EL (cell line): ENCODE results near the gene NDRG2.

Source experiments
- DNase-seq: peaks from one replicate; pipeline ENCODE4 v3.0.0-alpha.2; 2016

NDRG2 gene

DNA sequence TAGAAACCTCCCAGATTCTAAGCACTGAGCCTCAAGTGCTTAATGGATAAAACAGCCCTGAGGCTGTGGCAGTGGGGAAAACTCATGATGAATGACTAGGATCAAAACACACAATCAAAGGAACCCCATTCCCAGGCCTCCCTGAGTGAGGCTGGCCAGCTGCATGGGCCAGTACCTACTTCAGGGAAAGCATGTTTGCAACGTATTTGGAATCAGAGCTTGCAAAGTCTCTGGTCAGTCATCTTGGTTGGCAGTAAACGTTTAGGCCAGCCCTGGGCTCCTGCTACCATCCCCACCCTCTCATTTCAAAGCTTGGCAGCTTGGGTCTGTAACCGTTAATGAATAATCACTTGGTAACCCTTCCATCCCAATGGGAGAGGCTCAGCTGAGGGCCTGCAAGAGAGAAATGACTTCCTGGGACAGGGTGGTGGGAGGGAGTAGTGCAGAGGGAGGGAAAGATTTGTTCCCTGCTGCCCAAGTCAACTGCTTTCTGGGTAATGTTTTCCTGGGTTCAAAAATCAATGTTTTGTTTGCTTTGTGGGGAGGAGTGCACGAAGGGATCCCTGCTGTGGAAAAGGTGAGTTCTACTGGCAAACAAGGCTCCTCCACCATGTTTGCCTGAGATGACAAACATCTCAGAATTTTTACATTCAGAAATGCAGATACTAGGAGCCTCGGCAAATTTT lies 30.7 kb upstream of the NDRG2 start:
- no peak for DNase-seq

DNA sequence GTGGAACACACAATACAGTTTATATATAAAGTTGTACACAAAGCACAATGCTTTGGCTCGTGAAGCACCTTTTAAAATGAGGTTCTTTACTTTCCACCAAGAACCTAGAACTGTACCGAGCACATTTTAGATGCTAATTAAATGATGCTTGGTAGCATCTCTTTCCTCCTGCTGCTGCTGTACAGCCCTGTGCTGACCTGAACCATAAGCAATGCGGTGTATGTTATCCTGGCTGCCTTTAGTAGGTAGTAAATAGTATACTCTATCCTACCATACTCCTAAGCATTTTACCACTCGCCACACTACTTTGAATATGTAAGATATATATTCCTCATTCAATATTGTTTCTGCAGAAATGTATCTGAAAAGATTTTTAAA lies 29.9 kb upstream of the NDRG2 start:
- DNase-seq, result no peak

DNA sequence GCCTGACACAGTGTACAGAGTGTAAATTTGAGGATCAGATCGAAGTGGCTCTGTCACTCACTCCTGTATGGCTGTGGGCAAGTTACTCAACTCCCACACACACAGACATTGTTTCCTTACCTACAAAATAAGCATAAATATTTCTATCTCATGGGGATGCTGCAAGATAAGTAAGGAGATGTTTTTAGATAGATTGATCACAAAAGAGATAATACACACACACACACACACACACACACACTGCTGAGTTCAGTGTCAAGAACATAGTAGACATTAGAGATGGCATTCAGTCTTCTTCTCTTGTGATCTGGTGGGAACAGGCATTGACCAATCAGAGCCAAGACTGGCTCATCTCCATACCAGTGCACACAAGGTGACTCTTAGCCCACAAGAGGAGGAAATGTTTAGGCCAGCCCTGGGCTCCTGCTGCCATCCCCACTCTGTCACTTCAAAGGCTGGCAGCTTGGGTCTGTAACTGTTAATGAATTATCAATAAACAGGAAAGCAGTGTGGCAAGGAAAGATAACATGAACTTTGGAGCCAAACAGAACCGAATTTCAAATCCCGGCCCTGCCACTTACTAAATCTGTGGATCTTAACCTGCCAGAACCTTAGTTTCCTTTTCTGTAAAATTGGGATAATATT lies 29.4 kb upstream of the NDRG2 start:
- no peak for DNase-seq

DNA sequence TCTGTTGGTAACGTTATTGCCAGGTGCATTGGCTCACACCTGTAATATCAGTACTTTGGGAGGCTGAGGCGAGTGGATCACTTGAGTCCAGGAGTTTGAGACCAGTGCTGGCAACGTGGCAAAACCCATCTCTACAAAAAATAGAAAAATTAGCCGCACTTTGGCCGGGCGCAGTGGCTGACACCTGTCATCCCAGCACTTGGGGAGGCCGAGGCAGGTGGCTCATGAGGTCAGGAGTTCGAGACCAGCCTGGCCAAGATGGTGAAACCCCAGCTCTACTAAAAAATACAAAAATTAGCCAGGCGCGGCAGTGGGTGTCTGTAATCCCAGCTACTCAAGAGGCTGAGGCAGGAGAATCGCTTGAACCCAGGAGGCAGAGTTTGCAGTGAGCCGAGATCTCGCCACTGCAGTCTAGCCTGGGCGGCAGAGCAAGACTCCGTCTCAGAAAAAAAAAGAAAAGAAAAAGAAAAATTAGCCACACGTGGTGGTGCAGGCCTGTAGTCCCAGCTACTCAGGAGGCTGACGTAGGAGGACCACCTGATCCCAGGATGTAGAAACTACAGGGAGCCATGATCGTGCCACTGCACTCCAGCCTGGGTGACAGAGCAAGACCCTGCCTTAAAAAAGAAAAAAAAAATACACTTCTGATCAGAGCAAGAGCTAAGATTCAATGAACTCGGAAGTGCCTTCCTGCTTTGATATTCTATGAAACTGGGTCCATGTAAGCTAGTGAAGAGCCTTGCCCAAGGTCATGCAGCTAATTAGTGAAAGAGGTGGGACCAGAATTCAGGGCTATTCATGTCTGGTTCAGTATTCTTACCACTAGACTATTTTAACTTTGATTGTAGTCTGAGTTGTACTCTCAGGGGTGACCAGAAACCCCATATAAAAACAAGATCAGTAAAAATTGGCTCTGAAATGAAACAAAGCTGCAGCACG lies 28.6 kb upstream of the NDRG2 start:
- DNase-seq, result no peak

DNA sequence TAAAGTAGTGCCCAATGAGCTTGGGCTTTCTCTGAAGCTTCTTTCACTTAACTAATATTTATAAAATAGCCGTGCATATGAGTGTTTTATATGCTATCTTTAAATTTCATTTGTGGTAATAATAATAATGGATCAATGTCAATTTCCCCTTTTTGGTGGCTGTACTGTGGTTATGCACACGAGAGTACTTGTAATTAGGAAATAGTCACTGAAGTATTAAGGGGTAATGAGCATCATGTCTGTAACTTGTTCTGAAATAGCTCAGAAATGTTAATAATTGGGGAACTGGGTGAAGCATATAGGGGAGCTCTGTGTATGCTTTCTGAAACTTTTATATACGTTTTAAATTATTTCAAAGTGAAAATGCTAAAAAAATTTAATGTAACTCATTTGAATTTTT lies 25.7 kb upstream of the NDRG2 start:
- DNase-seq, result no peak

DNA sequence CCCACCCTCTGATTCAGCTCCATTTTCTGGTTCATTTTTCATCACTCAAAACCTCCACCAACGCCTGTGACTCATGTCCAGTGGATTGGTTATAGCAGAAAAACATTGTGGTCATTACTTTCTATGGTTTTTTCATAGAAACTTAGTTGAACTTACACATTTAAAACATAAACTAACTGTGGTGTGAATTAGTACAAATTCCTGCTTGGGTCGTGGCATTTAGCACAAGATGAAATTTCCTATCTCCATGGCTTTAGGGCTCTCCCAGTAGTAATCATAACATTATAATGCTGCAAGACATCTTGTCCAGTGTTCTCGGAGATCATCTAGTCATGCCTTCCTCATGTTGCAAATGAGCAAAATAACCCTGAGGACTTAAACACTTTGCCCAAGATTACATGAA lies 24.4 kb upstream of the NDRG2 start:
- peak; percentile 52 for DNase-seq

DNA sequence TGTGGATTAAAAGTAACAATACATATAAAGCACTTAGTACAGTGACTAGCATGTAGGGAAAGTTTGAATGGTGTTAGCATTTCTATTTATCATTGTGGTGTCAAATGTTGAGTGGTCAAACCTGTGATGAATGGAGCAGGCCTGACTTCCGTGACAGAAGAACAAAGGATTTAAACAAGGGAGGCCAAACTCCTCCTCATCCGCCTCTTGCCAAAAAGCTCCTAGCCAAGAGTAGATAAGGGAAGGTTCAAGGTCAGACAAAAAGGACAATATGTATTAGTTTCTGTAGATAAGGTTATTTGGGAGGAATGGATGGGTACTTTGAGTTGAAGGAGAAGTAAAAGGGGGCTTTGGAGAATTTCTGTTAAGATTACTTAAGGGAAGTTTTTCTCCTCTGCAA lies 23.8 kb upstream of the NDRG2 start:
- no peak for DNase-seq

DNA sequence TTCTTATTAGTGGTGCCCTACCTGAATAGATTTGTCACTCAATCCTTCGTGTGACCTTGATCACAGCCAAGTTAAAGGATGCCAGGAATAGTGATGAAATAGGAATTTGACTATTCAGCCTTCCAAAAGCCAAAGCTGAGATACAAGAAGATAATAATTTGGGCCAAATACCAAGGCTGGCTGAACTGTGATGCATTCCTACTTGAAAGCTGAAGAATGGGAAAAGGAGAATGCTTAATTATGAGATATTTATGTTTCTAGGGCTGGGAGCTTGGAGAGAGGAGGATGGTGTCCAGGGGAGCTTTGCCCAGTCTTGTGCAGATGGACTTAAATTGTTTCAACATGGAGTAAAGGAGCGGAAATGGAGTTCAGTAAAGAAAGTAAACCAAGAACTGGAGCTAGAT lies 22.5 kb upstream of the NDRG2 start:
- no peak for DNase-seq

DNA sequence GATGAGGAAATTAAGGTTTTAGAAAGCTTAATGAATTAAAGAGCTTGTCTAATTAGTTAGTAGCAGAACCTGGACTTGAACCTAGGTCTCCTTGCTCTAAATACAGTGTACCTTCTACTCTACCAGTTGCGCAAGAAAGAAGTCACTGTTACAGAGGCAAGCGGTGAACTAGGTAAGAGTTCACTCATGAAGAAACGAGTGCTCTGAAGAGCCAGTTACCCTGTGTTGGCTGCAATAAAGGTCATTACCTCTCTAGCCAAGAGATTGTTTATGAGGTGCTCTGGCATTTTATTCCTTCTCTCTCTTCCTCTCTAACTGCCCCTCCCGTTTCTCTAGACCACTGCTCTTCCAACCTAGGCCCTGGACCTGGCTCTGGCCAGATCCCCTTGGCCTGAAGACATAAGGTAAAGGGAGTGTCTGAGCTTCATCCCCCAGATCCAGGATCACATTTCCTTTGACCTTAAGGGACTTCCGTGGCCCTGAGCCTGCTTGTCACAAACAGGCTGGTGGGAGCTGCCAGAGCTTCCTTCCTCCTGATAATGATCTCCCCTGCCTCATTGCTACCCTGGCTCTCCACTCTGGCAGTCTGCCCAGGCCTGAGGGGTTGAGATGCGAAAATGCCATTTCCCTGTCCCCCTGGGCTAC lies 19.2 kb upstream of the NDRG2 start:
- DNase-seq, result no peak

DNA sequence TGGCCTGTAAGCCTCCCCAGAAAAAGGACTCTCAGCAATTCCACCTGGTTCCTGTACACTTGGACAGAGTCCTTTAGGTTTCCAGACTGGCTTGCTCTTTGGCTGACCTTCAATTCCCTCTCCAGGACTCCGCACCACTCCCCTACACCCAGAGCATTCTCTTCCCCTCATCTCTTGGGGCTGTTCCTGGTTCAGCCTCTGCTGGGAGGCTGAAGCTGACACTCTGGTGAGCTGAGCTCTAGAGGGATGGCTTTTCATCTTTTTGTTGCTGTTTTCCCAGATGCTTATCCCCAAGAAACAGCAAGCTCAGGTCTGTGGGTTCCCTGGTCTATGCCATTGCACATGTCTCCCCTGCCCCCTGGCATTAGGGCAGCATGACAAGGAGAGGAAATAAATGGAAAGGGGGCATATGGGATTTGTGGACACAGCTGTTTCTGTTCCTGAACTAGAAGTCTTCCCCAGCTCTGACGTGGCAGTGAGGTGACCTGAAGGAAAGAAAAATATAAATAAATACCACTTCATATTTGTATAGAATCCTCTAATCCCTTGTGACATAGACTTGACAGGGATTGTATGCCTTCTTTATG lies 18.6 kb upstream of the NDRG2 start:
- no peak for DNase-seq

DNA sequence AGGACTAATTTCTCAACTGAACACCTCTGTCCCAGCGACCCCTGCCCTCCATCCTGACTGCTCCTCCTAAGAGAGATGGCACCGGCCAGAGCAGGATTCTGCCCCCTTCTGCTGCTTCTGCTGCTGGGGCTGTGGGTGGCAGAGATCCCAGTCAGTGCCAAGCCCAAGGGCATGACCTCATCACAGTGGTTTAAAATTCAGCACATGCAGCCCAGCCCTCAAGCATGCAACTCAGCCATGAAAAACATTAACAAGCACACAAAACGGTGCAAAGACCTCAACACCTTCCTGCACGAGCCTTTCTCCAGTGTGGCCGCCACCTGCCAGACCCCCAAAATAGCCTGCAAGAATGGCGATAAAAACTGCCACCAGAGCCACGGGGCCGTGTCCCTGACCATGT lies 18.1 kb upstream of the NDRG2 start:
- no peak for DNase-seq

DNA sequence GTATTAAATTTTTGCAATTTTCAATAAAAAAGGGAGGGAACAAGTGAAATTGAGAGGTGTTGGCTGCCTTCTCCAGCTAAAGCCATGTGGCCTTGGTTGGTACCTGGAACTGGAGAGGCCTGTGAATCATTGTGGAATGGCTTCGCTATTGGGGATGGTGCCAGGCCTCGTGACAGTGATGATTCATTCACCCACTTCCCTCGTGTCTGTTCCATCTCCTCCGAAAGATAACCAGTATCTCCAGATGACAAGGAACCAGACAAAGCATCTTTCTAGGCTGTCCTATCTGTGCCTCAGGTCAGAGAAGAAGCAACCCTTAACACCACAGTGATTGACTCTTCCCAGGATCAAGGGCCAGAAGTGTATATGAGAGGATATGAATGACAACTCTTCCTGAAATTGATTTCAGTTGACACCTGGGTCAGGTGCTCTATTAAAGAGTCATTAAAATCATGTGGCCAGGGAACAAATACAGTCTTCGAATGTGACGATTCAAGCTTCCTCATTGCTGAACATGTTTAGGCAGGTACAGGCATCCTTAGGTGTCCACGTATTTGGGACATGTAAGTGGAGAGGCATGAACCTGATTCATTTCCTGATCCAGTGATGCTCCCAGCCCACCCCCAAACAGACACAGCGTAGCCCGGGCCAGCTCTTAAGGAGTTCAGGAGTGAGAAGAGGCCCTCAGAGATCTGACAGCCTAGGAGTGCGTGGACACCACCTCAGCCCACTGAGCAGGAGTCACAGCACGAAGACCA lies 17.0 kb upstream of the NDRG2 start, which contains the start of gene RNASE7:
Gene RNASE7 (plus strand): TSS at position 687 of the 758 bp plus-strand sequence. CDS start 631 bp downstream, outside the sequence.
- peak; percentile 62 for DNase-seq

DNA sequence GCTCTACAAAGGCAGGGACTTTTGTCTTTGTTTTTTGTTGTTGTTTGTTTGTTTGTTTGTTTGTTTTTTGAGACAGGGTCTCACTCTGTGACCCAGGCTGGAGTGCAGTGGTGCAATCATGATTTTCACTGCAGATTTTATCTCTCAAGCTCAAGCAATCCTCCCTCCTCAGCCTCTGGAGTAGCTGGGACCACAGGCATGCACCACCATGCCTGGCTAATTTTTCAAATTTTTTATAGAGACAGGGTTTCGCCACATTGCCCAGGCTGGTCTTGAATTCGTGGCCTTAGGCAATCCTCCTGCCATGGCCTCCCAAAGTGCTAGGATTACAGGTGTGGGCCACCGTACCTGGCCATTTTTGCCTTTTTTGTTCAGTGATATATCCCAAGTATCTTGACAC lies 16.1 kb upstream of the NDRG2 start:
- DNase-seq, result peak; percentile 16

DNA sequence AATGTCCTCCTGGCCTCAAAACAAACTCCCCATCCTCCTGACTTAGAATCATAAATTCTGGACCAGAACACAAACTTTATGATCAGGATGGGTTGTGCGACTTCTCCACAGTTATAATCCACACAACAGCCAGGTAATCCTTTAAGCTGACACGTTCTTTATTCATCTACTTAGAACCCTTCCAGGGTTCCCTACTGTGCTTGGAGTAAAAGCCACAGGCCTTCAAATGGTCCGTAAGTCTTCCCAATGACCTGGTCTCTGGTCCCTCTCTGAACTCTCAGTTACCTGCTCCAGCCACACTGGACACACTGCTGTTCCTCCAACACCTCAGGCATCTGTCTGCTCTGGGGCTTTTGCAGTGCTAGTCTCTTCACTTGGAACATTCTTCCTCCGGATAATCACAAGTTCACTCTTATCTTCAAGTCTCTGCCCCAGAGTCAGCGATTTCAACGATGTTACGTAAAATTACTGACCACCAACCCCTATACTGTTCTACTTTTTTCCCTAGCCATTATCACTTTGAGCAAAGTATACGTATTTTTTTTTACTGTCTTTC lies 15.6 kb upstream of the NDRG2 start:
- no peak for DNase-seq

DNA sequence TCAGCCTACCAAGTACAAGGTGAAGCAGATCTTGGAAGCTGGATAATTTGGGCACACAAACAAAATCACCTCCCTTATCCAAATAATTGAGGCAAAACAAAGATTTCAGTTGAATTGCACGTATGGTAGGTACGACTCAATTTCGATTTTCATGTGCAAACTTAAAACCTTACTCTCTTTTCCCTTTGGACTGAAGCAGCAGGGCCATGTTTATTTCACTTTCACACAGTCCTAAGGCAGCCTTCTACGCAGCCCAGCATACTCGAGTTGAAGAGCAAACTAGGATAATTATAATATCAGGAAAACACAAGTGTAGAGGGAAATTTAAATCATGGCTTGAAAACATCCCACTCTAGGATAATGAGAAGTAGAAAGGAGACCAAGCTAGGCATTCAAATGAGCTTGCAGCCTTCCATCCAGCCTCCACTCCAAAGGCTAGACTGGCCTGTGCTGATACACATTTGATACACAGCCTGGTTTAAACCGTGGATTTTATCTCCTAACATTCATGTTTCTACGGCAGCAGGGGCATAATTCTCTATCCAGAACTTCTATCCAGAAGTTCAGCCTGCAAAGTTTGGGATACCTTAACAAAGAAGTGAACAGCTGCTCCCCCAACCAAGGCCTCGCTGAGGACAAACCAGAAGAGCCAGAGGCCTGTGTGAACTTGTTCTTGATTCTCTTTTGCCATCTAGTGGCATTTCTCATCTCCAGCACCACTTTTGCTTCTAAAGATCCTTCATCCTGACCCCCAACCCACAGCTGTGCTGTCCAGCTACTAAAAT lies 14.9 kb upstream of the NDRG2 start:
- DNase-seq, result peak; percentile 55

DNA sequence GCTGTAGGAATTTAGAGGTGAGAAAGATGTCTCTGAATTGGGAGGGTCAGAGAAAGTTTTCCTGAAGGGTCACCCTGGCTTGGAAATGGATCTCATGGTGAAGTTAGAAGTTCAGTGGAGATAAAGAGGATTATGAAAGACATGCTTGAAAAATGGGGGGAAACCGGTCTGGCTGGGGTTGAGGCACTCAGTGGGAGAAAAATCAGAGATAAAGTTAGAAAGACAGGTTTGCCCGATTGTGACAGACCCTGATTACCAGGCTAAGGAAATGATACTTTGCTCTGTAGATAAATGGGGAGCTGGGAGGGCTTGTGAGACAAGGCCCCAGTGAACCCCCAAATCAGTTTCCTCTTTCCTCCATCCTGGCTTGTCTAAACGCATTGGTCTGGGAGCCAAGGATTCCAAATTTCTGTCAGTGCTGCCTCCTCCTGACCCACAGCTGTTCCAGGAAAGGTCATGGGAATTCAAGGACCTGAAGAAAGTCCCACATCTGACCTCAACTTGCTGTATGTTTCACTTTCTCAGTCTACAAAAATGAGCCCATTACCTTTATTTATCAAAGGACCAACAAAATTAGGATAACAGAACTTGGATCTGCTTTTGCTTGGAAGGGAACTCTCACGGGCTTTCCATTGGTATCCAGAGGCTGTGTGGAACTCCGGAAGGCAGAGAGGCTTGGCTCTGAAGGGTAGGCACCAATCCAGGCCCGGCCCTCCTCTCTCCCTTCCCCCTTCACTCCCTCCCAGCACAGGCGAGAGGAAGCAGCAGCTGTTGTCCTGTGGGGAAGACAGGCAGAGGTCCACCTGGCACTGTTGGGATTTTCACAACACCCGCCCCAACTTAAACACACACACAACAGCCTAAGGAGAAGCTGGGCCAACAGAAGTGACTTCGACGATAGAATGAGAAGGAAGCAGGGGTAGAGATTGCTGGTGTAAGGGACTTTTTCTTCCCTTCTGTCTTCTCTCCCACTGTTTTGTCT lies 13.9 kb upstream of the NDRG2 start:
- peak; percentile 23 for DNase-seq

DNA sequence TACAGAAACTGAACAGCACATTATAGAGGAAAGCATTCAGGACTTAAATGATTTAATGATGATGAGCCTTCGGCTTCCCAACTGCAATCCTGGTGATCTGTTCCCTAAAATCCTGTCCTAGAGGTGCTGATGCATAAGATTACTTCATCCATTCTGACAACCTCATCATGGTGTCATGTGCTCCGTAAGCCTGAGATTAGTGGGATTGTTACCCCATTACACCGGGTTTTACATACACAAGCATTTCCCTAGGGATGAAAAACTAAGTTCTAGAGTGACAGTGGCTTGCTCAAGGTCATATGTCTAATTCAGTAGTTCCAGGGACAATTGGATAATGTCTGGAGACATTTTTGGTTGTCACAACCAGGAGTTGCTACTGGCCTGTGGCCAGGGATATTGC lies 12.3 kb upstream of the NDRG2 start:
- no peak for DNase-seq

DNA sequence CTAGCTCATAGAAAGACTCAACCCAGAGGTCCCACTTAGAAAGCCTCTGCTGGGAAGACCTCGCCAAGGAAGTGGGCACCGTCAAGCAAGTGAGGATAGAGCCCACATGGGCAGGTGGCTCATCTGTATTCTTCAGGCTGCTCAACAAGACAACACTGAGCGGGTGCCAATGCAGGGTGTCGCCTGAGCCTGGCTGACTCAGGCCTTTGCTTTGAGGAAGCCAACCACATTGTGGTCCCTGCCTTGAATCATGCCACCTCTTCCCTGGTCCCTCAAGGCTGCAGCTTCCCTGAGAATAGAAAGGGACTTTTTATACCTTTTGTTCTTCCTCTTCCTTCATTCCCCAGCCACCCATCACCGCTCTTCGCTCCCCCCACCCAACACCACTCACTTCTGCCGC lies 11.9 kb upstream of the NDRG2 start:
- no peak for DNase-seq

DNA sequence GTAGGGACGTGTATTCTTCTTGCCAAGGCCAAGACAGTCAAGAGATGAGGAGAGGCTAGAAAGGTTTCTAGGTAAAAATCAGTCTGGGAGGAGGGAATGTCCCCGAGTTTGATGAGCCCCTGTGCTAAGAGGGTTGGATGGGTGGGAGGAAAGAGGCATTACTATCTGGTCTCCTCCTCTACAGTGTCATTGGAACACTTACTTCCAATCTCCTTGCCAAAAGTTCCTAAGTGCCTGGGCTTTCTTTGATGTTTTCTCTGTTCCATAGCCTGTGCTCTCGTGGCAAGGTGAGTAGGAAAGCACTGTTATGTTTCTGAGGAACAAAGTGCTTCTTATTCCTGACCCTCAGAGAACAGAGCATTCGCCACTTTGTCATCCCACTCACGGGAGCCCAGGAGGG lies 9.8 kb upstream of the NDRG2 start, which contains the start of gene RNASE13:
Gene RNASE13 (minus strand): TSS at position 101 of the 400 bp plus-strand sequence. CDS start 519 bp downstream, outside the sequence.
- no peak for DNase-seq
